Tibial nerve (tissue), 4 donors: ENCODE measurements around the gene CEP85L. TPM values are rescaled to one million over a fixed set of nuclear protein-coding genes. Genes with fewer than 3 reads are reported as not detected.

Experiments
- DNase-seq, 2 donors: peaks; one replicate each; pipeline ENCODE4 v3.0.0-alpha.2; 2019; ENCODE audit warnings: low spot score in 2 of 2
- H3K27ac ChIP-seq, 4 donors: fragments of 200-600 bp; sonication (generic) in 3 of 4; one replicate each; pipeline ENCODE4 v1.5.1; 2017 to 2019; ENCODE audit warnings: mild to moderate bottlenecking in 1 of 4
- H3K27me3 ChIP-seq, 2 donors: fragments of 200-600 bp; sonication (generic) in 1 of 2; one replicate each; pipeline versions ENCODE4 v1.5.1 to v1.6.0; 2017 to 2019
- H3K36me3 ChIP-seq, 3 donors: fragments of 200-600 bp; sonication (generic); one replicate each; pipeline ENCODE4 v1.5.1; 2018 to 2019
- H3K4me1 ChIP-seq, 4 donors: fragments of 200-600 bp; sonication (generic) in 3 of 4; one replicate each; pipeline ENCODE4 v1.5.1; 2017 to 2019
- H3K4me3 ChIP-seq, 4 donors: fragments of 200-600 bp; sonication (generic) in 3 of 4; one replicate each; pipeline ENCODE4 v1.5.1; 2017 to 2019; ENCODE audit warnings: mild to moderate bottlenecking in 1 of 4, moderate library complexity in 1 of 4
- H3K9me3 ChIP-seq, 4 donors: fragments of 200-600 bp; sonication (generic) in 3 of 4; one replicate each; pipeline ENCODE4 v1.5.1; 2017 to 2019
- CTCF ChIP-seq, 5 experiments: fragments of 200-600 bp in 3 of 5; fragments of 450-650 bp in 2 of 5; sonication (generic) in 3 of 5; IDR thresholded peaks; one replicate each; pipeline ENCODE4 v1.5.1; 2016 to 2019; ENCODE audit warnings: antibody characterized with exemption in 5 of 5, mild to moderate bottlenecking in 3 of 5, moderate library complexity in 2 of 5
- EP300 ChIP-seq, 2 donors: sonication (generic); formaldehyde crosslinking; IDR thresholded peaks; one replicate each; pipeline ENCODE4 v1.6.1; 2017; ENCODE audit warnings: antibody characterized with exemption in 2 of 2, mild to moderate bottlenecking in 1 of 2
- POLR2A ChIP-seq, 2 donors: fragments of 450-650 bp; IDR thresholded peaks; one replicate each; pipeline ENCODE4 v1.6.1; 2017; ENCODE audit warnings: antibody characterized with exemption in 2 of 2, mild to moderate bottlenecking in 2 of 2, moderate library complexity in 2 of 2
- WGBS, 2 donors: methylation state at CpG; one replicate each; pipeline ENCODE4 v1.1.5; 2018; 5-methylcytosine and 5-hydroxymethylcytosine counted together
- total RNA-seq, 4 donors: library from RNA; depleted of rRNA; stranded (reverse); fragments of >200 nt; gene quantifications; one replicate each; pipeline ENCODE4 v1.1.0, GENCODE V29; 2016

The CEP85L gene
- total RNA-seq, 4 donors from 2014 or later, result 26.7 to 47.4 (median 37.8) TPM

DNA sequence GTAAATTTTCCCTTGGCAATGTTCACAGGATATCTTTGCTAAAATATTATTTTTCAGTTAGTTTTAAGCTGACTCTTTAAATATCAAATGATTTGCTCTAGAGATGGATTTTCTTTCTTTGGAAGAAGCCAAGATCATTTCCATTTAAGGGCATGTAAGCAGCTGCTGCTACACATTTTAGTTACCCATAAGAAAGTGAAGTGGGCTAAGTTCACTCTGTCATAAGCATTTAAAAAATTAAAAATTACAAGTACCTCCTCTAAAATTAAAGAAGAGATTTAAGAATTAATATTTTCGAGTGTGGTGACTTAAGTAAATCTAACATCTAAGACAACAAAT, 104.5 kb downstream of the CEP85L start:
- no peak for DNase-seq
- no peaks in the 10 kb centered on the region for H3K36me3 ChIP-seq
- H3K27me3 ChIP-seq, result no peaks in the 10 kb centered on the region
- TF ChIP-seq POLR2A (IDR thresholded peaks at IDR 0.05), result no peak
- WGBS, 2 donors, result 45 to 71% methylated on average over 1 of the region's 1 CpG
- no peak overlapping the region for H3K4me3 ChIP-seq
- H3K27ac ChIP-seq, result peak overlapping the region in 1 of 4 donors; percentile 47
- H3K4me1 ChIP-seq, result peaks cover 0 to 69% (median 6%) of the 10 kb centered on the region in 4 donors
- no peaks in the 10 kb centered on the region for H3K9me3 ChIP-seq

GRCh38 chr6:118546164-118546879, 105.1 kb downstream of the CEP85L start:
- H3K27me3 ChIP-seq, result no peaks in the 10 kb centered on the region
- peak overlapping the region in 2 of 4 donors; percentile 27 to 47 for H3K27ac ChIP-seq
- DNase-seq, result no peak
- H3K4me1 ChIP-seq, result peaks cover 0 to 64% (median 2%) of the 10 kb centered on the region in 4 donors
- WGBS, 2 donors, result 76 to 81% methylated on average over 4 of the region's 4 CpGs
- TF ChIP-seq POLR2A (IDR thresholded peaks at IDR 0.05) (no peak), CTCF (IDR thresholded peaks at IDR 0.05) (no peak), EP300 (IDR thresholded peaks at IDR 0.05) (no peak)
- no peak overlapping the region for H3K4me3 ChIP-seq
- no peaks in the 10 kb centered on the region for H3K9me3 ChIP-seq
- no peaks in the 10 kb centered on the region for H3K36me3 ChIP-seq

- Histone ChIP-seq H3K36me3 (no peaks in the 10 kb centered on the region), H3K4me3 (no peak overlapping the region), H3K27ac (no peak overlapping the region), H3K27me3 (no peaks in the 10 kb centered on the region), H3K4me1 (peaks cover 0 to 46% (median 0%) of the 10 kb centered on the region in 4 donors), H3K9me3 (no peaks in the 10 kb centered on the region)
- no peak for DNase-seq
- no peak for TF ChIP-seq EP300 (IDR thresholded peaks at IDR 0.05)
- no peak for TF ChIP-seq POLR2A (IDR thresholded peaks at IDR 0.05)
- TF ChIP-seq CTCF (IDR thresholded peaks at IDR 0.05), result no peak
- 64 to 68% methylated on average over 3 of the region's 3 CpGs for WGBS, 2 donors
Measured at GRCh38 chr6:118544105-118544504, 107.3 kb downstream of the CEP85L start.

GRCh38 chr6:118542184-118542952, 109.0 kb downstream of the CEP85L start:
- no peak for DNase-seq
- H3K27ac ChIP-seq, result no peak overlapping the region

GRCh38 chr6:118537574-118537973, 113.8 kb downstream of the CEP85L start:
- Histone ChIP-seq H3K36me3 (peaks cover 0 to 8% (median 0%) of the 10 kb centered on the region in 3 donors), H3K4me3 (no peak overlapping the region), H3K4me1 (peaks cover 0 to 26% (median 7%) of the 10 kb centered on the region in 4 donors), H3K27ac (peak overlapping the region in 1 of 4 donors; percentile 13), H3K9me3 (no peaks in the 10 kb centered on the region), H3K27me3 (no peaks in the 10 kb centered on the region)
- WGBS, 2 donors, result 48 to 58% methylated on average over 2 of the region's 2 CpGs
- TF ChIP-seq CTCF (IDR thresholded peaks at IDR 0.05) (no peak), POLR2A (IDR thresholded peaks at IDR 0.05) (no peak), EP300 (IDR thresholded peaks at IDR 0.05) (no peak)
- DNase-seq, result no peak

More at GRCh38 chr6:118542184-118542952, 109.0 kb downstream of the CEP85L start:
- no peaks in the 10 kb centered on the region for H3K9me3 ChIP-seq
- H3K4me1 ChIP-seq, result peaks cover 0 to 36% (median 4%) of the 10 kb centered on the region in 4 donors
- no peak overlapping the region for H3K4me3 ChIP-seq
- no peaks in the 10 kb centered on the region for H3K27me3 ChIP-seq
- TF ChIP-seq POLR2A (IDR thresholded peaks at IDR 0.05), result no peak
- TF ChIP-seq EP300 (IDR thresholded peaks at IDR 0.05), result no peak
- no peak for TF ChIP-seq CTCF (IDR thresholded peaks at IDR 0.05)
- H3K36me3 ChIP-seq, result no peaks in the 10 kb centered on the region
- 86 to 91% methylated on average over 3 of the region's 3 CpGs for WGBS, 2 donors
